HEK293 (cell line): ENCODE data around the gene PSPH.

Experiments
- CTCF ChIA-PET: fragments of 350-600 bp; formaldehyde crosslinking; extraction: SDS; loops from one replicate; lab custom pipeline; 2021; ENCODE audit warnings: antibody characterized with exemption; lab: Yijun Ruan, JAX
- POLR2A ChIA-PET: fragments of 300-600 bp; formaldehyde crosslinking; extraction: SDS; loops from one replicate; lab custom pipeline; 2020; ENCODE audit warnings: antibody characterized with exemption, inconsistent platforms; lab: Yijun Ruan, JAX
- H3K27ac ChIP-seq: fragments of 200-500 bp; sonication (Bioruptor generic); 2 replicates; pipeline ENCODE4 v1.5.1; 2014; ENCODE audit warnings: low read depth, low read length, control low read depth, inconsistent platforms; ENCODE audit errors: extremely low read depth
- H3K36me3 ChIP-seq, 2 experiments: fragments of 200-500 bp in 1 of 2; sonication (Bioruptor generic) in 1 of 2; 1 replicate in 1 of 2; 2 replicates in 1 of 2; pipeline ENCODE4 v1.5.1; 2014 to 2017; ENCODE audit warnings: inconsistent platforms in 2 of 2, low read length in 2 of 2; ENCODE audit not compliant: control insufficient read depth in 2 of 2, insufficient read depth in 1 of 2
- H3K4me1 ChIP-seq: fragments of 200-500 bp; sonication (Bioruptor generic); 2 replicates; pipeline ENCODE4 v1.5.1; 2014; ENCODE audit warnings: mild to moderate bottlenecking, low read length, inconsistent platforms; ENCODE audit not compliant: control insufficient read depth, insufficient read depth
- H3K4me3 ChIP-seq: 2 replicates; pipeline ENCODE4 v1.5.1; 2011; ENCODE audit warnings: low read depth, mild to moderate bottlenecking, control low read depth, low read length, moderate library complexity
- H3K9me3 ChIP-seq: fragments of 200-500 bp; sonication (Bioruptor generic); 2 replicates; pipeline ENCODE4 v1.5.1; 2014; ENCODE audit warnings: low read depth, low read length, inconsistent platforms; ENCODE audit not compliant: control insufficient read depth, insufficient read depth
- CTCF ChIP-seq: fragments of 450-650 bp; formaldehyde crosslinking; IDR thresholded peaks from 2 replicates; pipeline ENCODE4 v1.5.1; 2016; ENCODE audit warnings: missing biosample characterization, missing genetic modification characterization
- EGR2 ChIP-seq: fragments of 450-650 bp; formaldehyde crosslinking; IDR thresholded peaks from 2 replicates; pipeline ENCODE4 v1.5.1; 2016; ENCODE audit warnings: low read depth, missing biosample characterization, missing genetic modification characterization
- KLF7 ChIP-seq: fragments of 450-650 bp; formaldehyde crosslinking; IDR thresholded peaks from 2 replicates; pipeline ENCODE4 v1.5.1; 2016; ENCODE audit warnings: missing biosample characterization, missing genetic modification characterization, borderline replicate concordance
- MZF1 ChIP-seq: fragments of 450-650 bp; formaldehyde crosslinking; IDR thresholded peaks from 2 replicates; pipeline ENCODE4 v1.5.1; 2017; ENCODE audit warnings: missing biosample characterization, missing genetic modification characterization, borderline replicate concordance
- SCRT2 ChIP-seq: fragments of 450-650 bp; formaldehyde crosslinking; IDR thresholded peaks from 2 replicates; pipeline ENCODE4 v1.5.1; 2016; ENCODE audit warnings: missing biosample characterization, missing genetic modification characterization
- ZNF140 ChIP-seq: fragments of 450-650 bp; formaldehyde crosslinking; IDR thresholded peaks from 2 replicates; pipeline ENCODE4 v1.5.1; 2016; ENCODE audit warnings: missing biosample characterization, missing genetic modification characterization
- ZNF146 ChIP-seq: fragments of 450-650 bp; formaldehyde crosslinking; IDR thresholded peaks from 2 replicates; pipeline ENCODE4 v1.5.1; 2016; ENCODE audit warnings: missing biosample characterization, missing genetic modification characterization
- ZNF155 ChIP-seq: fragments of 450-650 bp; formaldehyde crosslinking; IDR thresholded peaks from 2 replicates; pipeline ENCODE4 v1.5.1; 2016; ENCODE audit warnings: missing biosample characterization, missing genetic modification characterization
- ZNF16 ChIP-seq: fragments of 450-650 bp; formaldehyde crosslinking; IDR thresholded peaks from 2 replicates; pipeline ENCODE4 v1.5.1; 2016; ENCODE audit warnings: low read depth, missing biosample characterization, missing genetic modification characterization
- ZNF184 ChIP-seq: fragments of 450-650 bp; IDR thresholded peaks from 2 replicates; pipeline ENCODE4 v1.5.1; 2018; ENCODE audit warnings: missing biosample characterization, mild to moderate bottlenecking, missing genetic modification characterization
- ZNF202 ChIP-seq: fragments of 450-650 bp; formaldehyde crosslinking; IDR thresholded peaks from 2 replicates; pipeline ENCODE4 v1.5.1; 2016; ENCODE audit warnings: missing biosample characterization, missing genetic modification characterization, borderline replicate concordance
- ZNF521 ChIP-seq: fragments of 450-650 bp; formaldehyde crosslinking; IDR thresholded peaks from 2 replicates; pipeline ENCODE4 v1.5.1; 2017; ENCODE audit warnings: missing biosample characterization, mild to moderate bottlenecking, missing genetic modification characterization
- ZNF549 ChIP-seq: fragments of 450-650 bp; IDR thresholded peaks from 2 replicates; pipeline ENCODE4 v1.5.1; 2018; ENCODE audit warnings: missing biosample characterization, missing genetic modification characterization, mild to moderate bottlenecking, inconsistent platforms, moderate library complexity
- ZNF645 ChIP-seq: fragments of 450-650 bp; formaldehyde crosslinking; IDR thresholded peaks from 2 replicates; pipeline ENCODE4; 2016; ENCODE audit warnings: missing biosample characterization, missing genetic modification characterization
- ZNF747 ChIP-seq: fragments of 450-650 bp; formaldehyde crosslinking; IDR thresholded peaks from 2 replicates; pipeline ENCODE4 v1.5.1; 2016; ENCODE audit warnings: missing biosample characterization, missing genetic modification characterization
- ZSCAN18 ChIP-seq: fragments of 450-650 bp; formaldehyde crosslinking; IDR thresholded peaks from 2 replicates; pipeline ENCODE4 v1.5.1; 2016; ENCODE audit warnings: missing biosample characterization, missing genetic modification characterization
- TF ChIP-seq, protein P1 (sequence below): fragments of 450-650 bp; formaldehyde crosslinking; IDR thresholded peaks from 2 replicates; pipeline ENCODE4 v1.5.1; 2017; ENCODE audit warnings: missing biosample characterization, missing genetic modification characterization

PSPH gene

GRCh38 chr7:55969391-55969790 is 81.9 kb downstream of the PSPH start:
- H3K9me3 ChIP-seq: no peaks in the 10 kb centered on the region
- no peak overlapping the region for H3K4me3 ChIP-seq
- CTCF ChIA-PET: no interaction called here
- TF ChIP-seq SCRT2 (tag by site-specific recombination): peak; percentile 26; the same call in 1 of the 2 replicates
- no peak for TF ChIP-seq ZNF645 (tag by site-specific recombination)
- TF ChIP-seq, all 188 proteins: peak for 1
- peaks cover 11 to 18% of the 10 kb centered on the region in 2 experiments; a peak in 2 of 3 replicates for H3K36me3 ChIP-seq
- no peaks in the 10 kb centered on the region for H3K4me1 ChIP-seq
- H3K27ac ChIP-seq: no peak overlapping the region
- POLR2A ChIA-PET: interaction anchor here (0.7 kb wide), 1 partner anchor 67 kb away, joined by 8 read pairs; no protein-coding TSS in a partner anchor

DNA sequence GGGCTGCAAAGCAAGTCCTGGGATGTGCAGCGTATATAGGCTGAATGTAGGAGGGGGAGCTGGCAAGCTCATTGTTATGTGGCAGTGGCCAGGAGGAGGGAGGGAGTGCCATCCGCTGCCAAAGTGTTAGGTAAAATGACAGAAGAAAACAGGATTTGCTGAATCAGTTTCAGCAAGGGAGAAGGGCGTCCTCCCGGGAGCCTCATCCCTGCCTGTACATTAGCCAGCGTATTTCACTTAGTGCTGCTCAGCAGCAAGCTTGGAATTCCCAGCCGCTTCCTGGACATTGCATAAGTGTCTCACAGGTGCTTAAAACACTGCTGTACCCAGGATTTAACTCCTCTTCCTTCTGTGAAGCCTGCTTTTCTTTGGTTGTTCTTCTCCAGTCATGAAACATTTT is 84.4 kb downstream of the PSPH start:
- POLR2A ChIA-PET: no interaction called here
- Histone ChIP-seq H3K9me3 (no peaks in the 10 kb centered on the region), H3K4me1 (0 out of 2 replicates have a peak, but pooled peaks cover 2% of the 10 kb centered on the region), H3K4me3 (no peak overlapping the region), H3K36me3 (peaks cover 11 to 18% of the 10 kb centered on the region in 2 experiments; a peak in 2 of 3 replicates), H3K27ac (no peak overlapping the region)
- no peak for TF ChIP-seq ZNF549 (tag by site-specific recombination)
- no peak for TF ChIP-seq ZSCAN18 (tag by site-specific recombination)
- no peak for TF ChIP-seq ZNF146 (tag by site-specific recombination)
- no peak for TF ChIP-seq KLF7 (tag by site-specific recombination)
- no peak for TF ChIP-seq ZNF16 (tag by site-specific recombination)
- TF ChIP-seq ZNF184 (tag by site-specific recombination): no peak
- TF ChIP-seq ZNF155 (tag by site-specific recombination): no peak
- no peak for TF ChIP-seq ZNF140 (tag by site-specific recombination)
- TF ChIP-seq ZNF202 (tag by site-specific recombination): no peak
- no peak for TF ChIP-seq MZF1 (tag by site-specific recombination)
- no peak for TF ChIP-seq EGR2 (tag by site-specific recombination)
- no peak for TF ChIP-seq CTCF (tag by site-specific recombination)
- TF ChIP-seq, protein P1, sequence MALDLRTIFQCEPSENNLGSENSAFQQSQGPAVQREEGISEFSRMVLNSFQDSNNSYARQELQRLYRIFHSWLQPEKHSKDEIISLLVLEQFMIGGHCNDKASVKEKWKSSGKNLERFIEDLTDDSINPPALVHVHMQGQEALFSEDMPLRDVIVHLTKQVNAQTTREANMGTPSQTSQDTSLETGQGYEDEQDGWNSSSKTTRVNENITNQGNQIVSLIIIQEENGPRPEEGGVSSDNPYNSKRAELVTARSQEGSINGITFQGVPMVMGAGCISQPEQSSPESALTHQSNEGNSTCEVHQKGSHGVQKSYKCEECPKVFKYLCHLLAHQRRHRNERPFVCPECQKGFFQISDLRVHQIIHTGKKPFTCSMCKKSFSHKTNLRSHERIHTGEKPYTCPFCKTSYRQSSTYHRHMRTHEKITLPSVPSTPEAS (tag by site-specific recombination): no peak
- no peak for TF ChIP-seq ZNF521 (tag by site-specific recombination)
- no peak for TF ChIP-seq ZNF747 (tag by site-specific recombination)
- CTCF ChIA-PET: interaction anchor here (1.1 kb wide), 1 partner anchor 325 kb away, joined by 3 read pairs; no protein-coding TSS in a partner anchor
